Mesenteric fat pad (tissue), 1 donor: ENCODE measurements around the gene ERC1. TPM values are rescaled to one million over a fixed set of nuclear protein-coding genes. Genes with fewer than 3 reads are reported as not detected.
"Not testable (repeated sequence)": the region's sequence is repeated elsewhere in the genome, so short reads cannot be mapped to it uniquely, and the experiment has no call there.

Source experiments
- DNase-seq: peaks from one replicate; pipeline ENCODE4 v3.0.0-alpha.2; 2020; ENCODE audit warnings: low spot score
- total RNA-seq: library from RNA; stranded (reverse); fragmentation: NEBNext Ultra II Directional; extraction: Animal tissue kit (Norgen Biotek cat#: 25700); gene quantifications from one replicate; pipeline ENCODE4 v1.2.1, GENCODE V29; 2021
- donor health status: DM: yes; HTN: yes; CAD: no.

The ERC1 gene
- total RNA-seq, 1 donor from 2014 or later, result 81.1 TPM

- no peak for DNase-seq
These were observed 127.0 kb downstream of the ERC1 start for GRCh38 chr12:1117970-1118563.

- no peak for DNase-seq
These were observed 131.8 kb downstream of the ERC1 start for GRCh38 chr12:1122786-1123185.

- no peak for DNase-seq
These were observed 135.1 kb downstream of the ERC1 start for GRCh38 chr12:1126091-1126490.

GRCh38 chr12:1127021-1127420 is 136.0 kb downstream of the ERC1 start:
- DNase-seq, result no peak

GRCh38 chr12:1130164-1130563 is 139.1 kb downstream of the ERC1 start:
- no peak for DNase-seq

- DNase-seq, result no peak
These were observed 139.5 kb downstream of the ERC1 start for GRCh38 chr12:1130571-1130970.

GRCh38 chr12:1131811-1132224 is 140.8 kb downstream of the ERC1 start:
- no peak for DNase-seq

GRCh38 chr12:1132311-1132710 is 141.3 kb downstream of the ERC1 start:
- no peak for DNase-seq

GRCh38 chr12:1138691-1139090 is 147.7 kb downstream of the ERC1 start:
- DNase-seq, result no peak

- not testable (repeated sequence) for DNase-seq
These were observed 155.7 kb downstream of the ERC1 start for GRCh38 chr12:1146758-1147157.

GRCh38 chr12:1147821-1148220 is 156.8 kb downstream of the ERC1 start:
- no peak for DNase-seq

- no peak for DNase-seq
These were observed 166.0 kb downstream of the ERC1 start for GRCh38 chr12:1157046-1157445.

- DNase-seq, result no peak
These were observed 170.2 kb downstream of the ERC1 start for GRCh38 chr12:1161197-1161596.

- no peak for DNase-seq
These were observed 171.2 kb downstream of the ERC1 start for GRCh38 chr12:1162081-1162760.

GRCh38 chr12:1167784-1168183 is 176.8 kb downstream of the ERC1 start:
- no peak for DNase-seq

GRCh38 chr12:1170411-1170810 is 179.4 kb downstream of the ERC1 start:
- no peak for DNase-seq

GRCh38 chr12:1171657-1172408 is 180.8 kb downstream of the ERC1 start:
- DNase-seq, result no peak

GRCh38 chr12:1173781-1174617 is 183.0 kb downstream of the ERC1 start:
- DNase-seq, result no peak

GRCh38 chr12:1174659-1175058 is 183.6 kb downstream of the ERC1 start:
- no peak for DNase-seq

- no peak for DNase-seq
These were observed 185.2 kb downstream of the ERC1 start for GRCh38 chr12:1176191-1176590.

- no peak for DNase-seq
These were observed 188.1 kb downstream of the ERC1 start for GRCh38 chr12:1179128-1179527.

- no peak for DNase-seq
These were observed 191.0 kb downstream of the ERC1 start for GRCh38 chr12:1182069-1182468.
